Stimulated activated CD8-positive, alpha-beta memory T cell treated with anti-CD3 and anti-CD28 coated beads, Interleukin-7, amount 100 ng/mL, for 1 hour (primary cell): ENCODE data around the gene PAQR6.
"Not testable (repeated sequence)": the region's sequence is repeated elsewhere in the genome, so short reads cannot be mapped to it uniquely, and the experiment has no call there.

ENCODE experiments used
- DNase-seq, 2 donors: peaks; one replicate each; pipeline ENCODE4 v3.0.0-alpha.2; 2020; ENCODE audit warnings: low read depth in 2 of 2

Gene PAQR6

DNA sequence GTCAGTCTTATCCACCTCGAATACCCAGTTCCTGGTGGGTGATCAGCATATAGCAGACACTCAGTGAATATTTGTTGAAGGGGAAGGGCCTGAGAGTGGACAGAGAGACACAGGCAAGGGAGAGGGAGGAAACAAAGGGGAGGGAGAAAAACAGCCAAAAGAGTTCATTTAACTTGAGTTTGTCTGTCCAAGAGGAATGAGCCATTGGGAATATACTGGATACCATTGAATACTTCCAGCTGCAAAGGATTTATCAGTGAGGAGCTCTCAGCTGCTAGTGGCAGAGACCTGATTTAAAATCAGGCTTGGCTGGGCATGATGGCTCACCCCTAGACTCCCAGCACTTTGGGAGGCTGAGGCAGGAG, 17.4 kb downstream of the PAQR6 start:
- no peak for DNase-seq

DNA sequence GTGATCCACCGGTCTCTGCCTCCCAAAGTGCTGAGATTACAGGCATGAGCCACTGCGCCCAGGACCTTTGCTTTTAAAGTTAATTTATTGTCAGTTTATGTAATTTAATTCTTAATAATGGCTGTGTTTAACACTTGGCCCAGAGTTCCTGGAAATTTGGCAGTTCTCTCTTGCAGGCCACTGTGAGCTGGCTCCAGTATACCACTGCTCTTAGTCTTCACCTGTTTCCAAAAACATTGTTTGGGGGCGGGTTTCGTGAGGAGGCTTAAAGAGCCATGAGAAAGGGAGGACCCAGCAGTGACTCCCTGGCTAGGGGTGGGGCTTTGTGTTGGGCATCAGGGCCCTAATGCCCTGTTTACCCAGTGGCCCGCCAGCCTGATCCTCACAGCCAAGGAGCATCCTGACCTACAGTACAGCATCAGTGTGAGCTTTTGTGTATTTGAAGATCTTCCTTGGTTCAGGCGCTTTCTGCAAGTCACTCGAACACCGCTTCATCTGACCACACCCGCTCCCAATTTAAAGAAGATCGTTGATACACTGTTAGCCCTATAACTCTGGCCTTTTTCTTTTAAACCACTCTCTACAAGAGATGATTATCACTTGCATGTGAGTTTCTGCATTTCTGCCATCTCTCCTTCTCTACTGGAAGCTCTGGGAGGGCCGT, 17.9 kb downstream of the PAQR6 start:
- no peak for DNase-seq

DNA sequence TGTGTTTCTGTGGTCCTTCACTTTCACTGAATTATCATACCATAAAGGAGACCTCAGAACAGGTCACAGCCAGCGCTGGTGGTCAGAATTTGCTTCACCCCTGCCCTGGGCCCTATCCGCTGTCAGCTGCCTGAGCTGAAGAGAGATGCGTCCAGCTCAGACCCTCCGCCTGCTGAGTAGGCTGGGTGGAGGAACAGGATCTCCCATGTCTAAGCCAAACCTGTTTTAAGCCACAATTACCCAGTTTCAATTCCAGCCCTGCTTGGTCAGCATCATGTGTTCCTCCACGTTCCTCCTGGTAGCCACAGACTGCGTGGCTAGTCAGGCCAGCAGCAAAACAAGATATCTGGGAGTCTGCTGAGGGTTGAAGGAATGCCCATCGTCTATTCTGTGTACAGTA, 19.4 kb downstream of the PAQR6 start:
- no peak for DNase-seq

DNA sequence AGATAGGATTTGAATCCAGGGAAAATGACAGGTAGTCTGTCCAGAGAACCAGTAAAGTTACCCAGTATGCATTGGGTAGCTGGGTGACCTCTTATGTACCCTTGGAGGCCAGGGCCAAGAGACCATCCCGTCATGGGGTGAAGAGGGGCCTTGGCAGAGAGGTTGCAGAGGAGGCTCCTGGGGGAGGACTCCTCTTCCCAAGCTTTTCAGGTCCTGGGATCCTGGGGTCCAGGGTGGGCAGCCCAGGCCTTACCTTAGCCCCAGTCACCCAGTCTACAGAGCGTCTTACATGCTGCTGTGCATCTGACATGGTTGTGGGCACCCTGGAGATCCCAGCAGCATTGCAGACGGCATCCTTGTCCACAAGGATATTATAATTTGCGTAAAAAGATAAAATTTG, 21.1 kb downstream of the PAQR6 start:
- DNase-seq, result no peak

DNA sequence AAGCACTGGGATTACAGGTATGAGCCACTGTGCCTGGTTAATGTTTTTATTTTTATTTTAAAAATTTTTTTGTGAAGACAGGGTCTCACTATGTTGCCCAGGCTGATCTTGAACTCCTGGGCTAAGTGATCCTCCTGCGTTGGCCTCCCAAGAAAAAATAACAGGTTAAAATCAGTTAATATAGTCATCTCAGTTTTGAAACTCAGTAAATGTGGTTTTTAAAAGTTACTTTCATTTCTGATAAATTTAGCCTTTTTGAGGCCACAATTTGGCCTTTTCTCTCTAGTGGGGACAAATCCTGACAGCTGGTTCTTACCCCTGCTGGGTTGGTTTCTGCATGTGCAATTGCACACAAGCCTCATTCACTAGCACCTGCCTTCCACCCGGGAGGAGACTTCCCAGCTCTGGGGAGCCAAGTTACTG, 21.7 kb downstream of the PAQR6 start:
- DNase-seq, result no peak

DNA sequence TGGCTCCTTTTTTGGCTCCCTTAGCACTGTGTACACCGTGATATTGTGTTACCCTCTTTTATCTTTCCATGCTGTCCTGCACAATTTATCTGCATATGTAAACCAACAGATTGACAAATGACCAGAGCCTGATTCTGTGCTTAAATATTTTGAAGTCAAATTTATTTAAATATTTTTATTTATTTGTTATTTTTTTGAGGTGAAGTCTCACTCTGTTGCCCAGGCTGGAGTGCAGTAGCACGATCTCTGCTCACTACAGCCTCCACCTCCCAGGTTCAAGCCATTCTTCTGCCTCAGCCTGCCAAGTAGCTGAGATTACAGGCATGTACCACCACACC, 22.2 kb downstream of the PAQR6 start:
- no peak for DNase-seq

DNA sequence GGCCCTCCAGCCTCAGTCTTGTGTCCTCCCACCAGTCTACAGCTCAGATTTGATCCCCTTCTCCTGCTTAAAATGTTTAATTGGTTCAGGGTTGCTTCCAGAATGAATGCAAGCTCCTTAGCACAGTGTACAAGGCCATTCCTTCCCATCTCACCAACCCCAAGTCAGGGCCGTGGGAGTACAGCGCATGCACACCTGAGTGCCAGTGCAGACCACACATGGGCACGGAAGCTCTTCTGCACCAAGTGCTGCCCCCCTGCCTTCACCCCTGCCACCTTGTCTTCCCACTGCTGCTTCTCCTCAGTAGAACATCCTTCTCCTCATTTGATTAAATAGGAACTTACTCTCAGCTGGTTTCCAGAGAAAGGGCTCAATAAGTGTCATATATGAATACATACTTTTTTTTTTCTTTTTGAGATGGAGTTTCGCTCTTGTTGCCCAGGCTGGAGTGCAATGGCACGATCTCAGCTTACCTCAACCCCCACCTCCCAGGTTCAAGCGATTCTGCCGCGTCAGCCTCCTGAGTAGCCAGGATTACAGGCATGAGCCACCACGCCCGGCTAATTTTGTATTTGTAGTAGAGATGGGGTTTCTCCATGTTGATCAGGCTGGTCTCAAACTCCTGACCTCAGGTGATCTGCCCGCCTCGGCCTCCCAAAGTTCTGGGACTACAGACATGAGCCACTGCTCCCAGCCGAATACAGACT, 25.7 kb downstream of the PAQR6 start:
- no peak for DNase-seq

DNA sequence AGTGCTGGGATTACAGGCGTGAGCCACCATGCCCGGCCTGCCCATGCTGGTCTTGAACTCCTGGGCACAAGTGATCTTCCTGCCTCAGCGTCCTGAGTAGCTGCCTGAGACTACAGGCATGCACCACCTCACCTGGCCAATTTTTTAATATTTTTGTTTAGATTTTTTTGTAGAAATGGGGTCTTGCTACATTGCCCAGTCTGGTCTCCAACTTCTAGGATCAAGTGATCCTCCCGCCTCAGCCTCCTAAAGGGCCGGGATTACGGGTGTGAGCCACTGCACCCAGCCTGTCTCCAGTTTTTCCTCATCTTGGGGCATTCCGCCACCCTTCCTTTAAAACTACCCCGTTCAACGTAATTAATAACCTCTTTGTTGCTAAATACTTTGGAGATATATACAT, 27.6 kb downstream of the PAQR6 start:
- DNase-seq, result no peak

DNA sequence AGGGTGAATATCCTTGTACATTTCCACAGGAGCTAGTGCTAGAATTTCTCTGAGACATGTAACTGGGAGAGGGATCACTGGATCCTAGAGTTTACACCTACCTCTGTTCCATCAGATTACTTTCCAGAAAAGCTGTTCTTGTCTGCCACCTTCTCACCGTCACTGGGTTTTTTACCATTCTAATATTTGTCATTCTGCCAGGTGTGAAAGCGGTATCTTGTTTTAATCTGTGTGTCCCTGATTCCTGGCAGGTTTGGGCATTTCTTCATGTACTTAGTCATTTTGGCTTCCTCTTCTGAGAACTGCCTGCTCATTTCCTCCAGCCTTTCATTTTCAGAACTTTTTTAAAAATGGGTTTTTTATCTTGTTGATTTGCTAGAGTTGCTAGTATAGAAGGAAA, 30.0 kb downstream of the PAQR6 start:
- no peak for DNase-seq

DNA sequence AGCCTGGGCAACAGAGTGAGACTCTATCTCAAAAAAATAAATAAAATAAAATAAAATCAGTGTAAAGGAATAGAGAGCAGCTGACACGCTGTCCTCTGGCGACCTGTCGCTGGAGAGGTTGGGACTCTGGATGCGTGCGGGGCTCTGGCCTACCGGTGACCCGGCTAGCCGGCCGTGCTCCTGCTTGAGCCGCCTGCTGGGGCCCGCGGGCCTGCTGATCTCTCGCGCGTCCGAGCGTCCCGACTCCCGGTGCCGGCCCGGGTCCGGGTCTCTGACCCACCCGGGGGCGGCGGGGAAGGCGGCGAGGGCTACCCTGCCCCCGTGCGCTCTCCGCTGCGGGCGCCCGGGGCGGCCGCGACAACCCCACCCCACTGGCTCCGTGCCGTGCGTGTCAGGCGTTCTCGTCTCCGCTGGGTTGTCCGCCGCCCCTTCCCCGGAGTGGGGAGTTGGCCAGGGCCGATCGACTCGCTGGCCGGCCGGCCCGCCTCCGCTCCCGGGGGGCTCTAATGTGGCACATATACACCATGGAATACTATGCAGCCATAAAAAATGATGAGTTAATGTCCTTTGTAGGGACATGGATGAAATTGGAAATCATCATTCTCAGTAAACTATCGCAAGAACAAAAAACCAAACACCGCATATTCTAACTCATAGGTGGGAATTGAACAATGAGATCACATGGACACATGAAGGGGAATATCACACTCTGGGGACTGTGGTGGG, 31.3 kb downstream of the PAQR6 start:
- DNase-seq, result not testable (repeated sequence)

DNA sequence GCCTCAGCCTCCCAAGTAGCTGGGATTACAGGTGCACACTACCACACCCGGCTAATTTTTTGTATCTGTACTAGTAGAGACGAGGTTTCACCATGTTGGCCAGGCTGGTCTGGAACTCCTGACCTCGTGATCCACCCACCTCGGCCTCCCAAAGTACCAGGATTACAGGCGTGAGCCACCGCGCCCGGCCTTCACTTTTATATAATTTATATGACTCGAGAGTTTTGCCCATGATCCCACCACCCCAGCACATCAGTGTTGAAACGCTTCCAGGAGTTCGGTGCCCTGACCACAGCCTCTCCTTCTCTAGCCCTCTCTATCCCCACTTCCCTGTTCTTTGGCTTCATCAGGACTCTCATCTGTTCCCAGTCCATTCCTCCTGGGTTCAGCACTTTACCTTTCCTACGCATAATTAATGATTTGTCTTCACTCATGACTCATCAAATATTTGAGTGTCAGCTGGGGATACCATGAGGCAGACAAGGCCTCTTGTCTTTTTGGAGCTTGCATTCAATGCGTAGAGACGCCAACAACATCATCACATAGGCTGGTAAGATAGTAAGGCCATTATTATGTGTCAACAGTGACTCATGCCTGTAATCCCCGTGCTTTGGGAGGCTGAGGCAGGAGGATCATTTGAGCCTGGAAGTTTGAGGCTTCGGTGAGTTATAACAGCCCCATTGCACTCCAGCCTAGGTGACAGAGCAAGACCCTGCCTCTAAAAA, 33.7 kb downstream of the PAQR6 start:
- DNase-seq, result no peak

DNA sequence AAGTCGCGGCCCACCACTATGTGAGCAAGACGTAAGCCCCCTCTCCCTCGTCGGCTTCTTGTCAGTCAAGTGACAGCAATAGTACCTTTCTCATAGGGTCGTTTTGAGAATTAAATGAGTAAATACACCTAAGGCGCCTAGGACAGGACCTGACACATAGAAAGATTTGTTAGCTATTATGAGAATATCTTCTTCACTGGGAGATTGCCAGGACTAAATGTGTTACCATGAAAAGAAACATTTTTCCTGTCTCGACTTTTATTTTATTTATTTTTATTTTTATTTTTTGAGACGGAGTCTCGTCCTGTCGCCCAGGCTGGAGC, 34.3 kb downstream of the PAQR6 start:
- no peak for DNase-seq

DNA sequence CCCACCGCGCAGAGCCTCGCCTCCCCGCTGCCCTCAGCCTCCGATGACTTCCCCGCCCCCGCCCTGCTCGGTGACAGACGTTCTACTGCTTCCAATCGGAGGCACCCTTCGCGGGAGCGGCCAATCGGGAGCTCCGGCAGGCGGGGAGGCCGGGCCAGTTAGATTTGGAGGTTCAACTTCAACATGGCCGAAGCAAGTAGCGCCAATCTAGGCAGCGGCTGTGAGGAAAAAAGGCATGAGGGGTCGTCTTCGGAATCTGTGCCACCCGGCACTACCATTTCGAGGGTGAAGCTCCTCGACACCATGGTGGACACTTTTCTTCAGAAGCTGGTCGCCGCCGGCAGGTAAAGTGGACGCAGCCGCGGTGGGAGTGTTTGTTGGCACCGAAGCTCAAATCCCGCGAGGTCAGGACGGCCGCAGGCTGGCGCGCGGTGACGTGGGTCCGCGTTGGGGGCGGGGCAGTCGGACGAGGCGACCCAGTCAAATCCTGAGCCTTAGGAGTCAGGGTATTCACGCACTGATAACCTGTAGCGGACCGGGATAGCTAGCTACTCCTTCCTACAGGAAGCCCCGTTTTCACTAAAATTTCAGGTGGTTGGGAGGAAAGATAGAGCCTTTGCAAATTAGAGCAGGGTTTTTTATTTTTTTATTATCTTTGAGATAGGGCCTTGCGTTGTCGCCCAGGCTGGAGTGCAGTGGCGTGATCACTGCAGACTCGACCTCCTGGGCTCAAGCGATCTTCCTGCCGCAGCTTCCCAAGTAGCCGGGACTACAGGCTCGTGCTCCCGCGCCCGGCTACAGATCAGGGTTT, 34.8 kb downstream of the PAQR6 start, which contains the start of gene PMF1:
TSS of gene PMF1 (plus strand) at position 175 of the 811 bp plus-strand sequence. CDS start at position 184, 9 bp downstream.
- peak; percentile 83 to 91 for DNase-seq

DNA sequence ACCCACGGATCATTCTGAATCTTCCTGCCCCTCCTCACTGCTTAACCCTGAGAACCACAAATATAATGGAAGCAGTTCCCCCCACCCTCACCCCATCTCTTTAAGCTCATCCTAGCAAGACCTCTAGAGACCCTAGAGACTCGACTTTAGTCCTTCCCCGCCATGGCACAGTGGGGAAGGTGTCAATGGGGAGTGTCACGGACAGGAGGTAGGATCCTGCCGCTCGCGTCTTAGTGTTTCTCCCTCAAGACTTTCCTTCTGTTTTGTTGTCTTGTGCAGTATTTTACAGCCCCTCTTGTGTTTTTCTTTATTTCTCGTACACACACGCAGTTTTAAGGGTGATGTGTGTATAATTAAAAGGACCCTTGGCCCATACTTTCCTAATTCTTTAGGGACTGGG, 35.7 kb downstream of the PAQR6 start:
- DNase-seq, result no peak

DNA sequence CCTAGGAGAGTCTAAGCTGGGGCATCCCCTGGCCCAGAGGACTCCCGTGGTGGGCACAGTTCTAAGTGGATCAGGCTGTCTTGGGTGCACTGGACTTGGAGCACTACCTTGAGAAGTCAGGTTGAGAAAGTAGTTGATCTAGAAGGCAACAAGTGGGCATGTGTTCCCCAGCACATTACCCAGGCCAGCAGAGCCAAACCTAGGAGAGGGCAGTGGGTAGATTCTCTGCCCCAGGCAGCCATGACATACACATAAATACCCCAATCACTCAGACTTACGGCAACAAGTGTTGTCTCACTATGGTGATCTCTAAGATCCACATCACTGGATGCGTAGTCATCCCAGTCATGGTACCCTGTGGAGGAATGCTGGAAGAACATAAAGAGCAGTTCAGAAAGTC, 36.6 kb downstream of the PAQR6 start:
- DNase-seq, result no peak

DNA sequence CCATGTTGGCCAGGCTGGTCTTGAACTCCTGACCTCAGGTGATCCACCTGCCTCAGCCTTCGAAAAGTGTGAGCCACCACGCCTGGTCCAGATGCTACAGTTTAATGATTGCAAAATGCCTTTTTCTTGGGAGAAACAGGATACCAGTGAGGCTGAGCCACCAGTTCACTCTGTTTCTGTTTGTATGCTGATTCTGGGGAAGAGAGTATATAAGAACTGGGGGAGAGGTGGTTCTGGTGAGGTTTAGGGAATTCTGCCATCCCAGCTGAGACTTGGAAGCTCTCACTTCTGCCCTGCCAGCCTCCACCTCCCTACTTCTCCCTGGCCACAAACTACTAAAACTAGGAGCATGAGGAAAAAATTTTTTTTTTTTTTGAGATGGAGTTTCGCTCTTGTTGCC, 43.2 kb downstream of the PAQR6 start:
- DNase-seq, result no peak

DNA sequence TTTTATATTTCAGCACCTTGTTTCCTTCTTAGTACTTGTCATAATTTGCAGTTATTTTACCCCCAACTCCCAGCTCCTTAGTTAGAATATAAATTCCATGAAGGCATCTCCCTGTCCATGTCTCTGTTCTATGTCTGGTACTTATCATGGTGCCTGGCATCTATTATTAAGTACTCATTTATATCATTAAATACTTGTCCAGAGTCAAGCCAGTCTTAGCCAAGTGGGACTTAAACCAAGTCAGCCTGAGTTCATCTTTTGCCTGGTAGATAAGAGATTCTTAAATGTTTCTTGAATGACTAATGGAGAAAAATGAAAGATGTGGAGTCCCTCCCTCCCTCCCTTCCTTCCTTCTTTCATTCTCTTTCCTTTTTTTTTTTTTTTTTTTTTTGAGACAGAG, 44.5 kb downstream of the PAQR6 start:
- no peak for DNase-seq

DNA sequence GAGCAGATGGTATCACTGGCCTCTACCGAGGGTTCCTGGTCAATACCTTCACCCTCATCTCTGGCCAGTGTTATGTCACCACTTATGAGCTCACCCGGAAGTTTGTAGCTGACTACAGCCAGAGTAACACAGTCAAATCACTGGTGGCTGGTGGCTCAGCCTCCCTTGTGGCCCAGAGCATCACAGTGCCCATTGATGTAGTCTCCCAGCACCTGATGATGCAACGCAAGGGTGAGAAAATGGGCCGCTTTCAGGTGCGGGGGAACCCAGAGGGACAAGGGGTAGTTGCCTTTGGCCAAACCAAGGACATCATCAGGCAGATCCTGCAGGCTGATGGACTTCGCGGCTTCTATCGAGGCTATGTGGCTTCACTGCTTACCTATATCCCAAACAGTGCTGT, 47.8 kb downstream of the PAQR6 start:
- no peak for DNase-seq

DNA sequence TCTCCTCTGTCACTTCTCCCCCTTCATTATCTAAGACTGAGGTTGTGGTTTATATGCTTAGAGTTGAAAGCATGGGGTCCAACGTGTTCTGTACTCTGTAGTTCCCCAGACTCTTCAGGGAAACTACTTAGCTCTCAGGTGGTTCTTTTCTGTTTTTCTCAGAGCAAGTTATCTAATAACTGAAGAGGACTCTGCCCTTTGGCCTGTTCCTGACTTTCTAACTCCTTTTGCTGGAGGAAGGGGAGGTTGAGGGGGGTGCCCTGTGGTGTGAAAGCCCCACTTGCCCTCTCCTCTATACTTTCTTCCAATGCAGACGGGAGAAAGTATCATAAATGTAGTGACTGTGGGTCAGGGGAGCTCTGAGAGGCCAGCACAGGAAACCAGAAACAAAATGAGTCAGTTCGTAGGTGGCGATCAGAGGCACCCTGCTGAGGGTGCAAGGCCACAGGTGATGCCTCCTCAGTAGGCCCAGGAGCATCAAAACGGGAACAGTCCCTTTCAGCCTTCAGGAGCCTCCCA, 49.0 kb downstream of the PAQR6 start:
- DNase-seq, result no peak

DNA sequence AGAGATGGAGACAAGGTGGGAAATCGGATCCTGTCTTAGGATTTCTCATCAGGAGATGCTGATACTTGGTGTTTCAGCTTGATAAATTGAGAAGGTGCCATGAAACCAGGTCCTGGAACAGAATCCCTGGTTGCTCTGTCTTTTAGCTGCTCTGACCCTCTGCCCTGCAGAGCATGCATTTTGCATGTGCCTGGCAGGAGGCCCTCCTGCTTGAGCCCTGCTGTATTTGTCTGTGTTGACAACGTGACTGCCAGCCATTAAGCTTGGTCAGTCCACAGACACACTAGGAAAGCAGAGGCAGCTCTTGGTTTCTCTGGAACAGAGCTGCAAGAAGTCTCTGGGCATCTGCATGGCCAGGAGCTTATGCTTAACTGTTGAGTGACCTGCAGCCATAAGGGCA, 51.4 kb downstream of the PAQR6 start:
- no peak for DNase-seq

DNA sequence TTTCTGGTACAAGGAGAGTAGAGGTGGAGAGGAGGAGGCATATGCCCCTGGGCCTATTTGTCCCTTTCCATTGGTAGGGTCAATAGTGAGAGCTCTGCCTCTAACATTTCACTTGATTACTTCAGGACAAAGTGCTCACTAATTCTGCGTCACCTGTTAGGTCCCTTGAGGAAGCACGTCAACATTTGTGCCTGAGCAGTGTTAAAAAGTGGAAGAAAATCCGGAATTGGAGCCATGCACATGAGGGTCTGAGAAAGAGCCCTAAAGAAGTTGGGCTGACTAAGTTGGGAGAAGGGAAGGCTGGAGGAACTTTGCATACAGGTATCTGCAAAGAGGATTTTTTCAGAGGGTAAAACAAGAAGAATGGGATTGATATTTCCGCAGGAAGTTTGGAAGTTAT, 52.0 kb downstream of the PAQR6 start:
- DNase-seq, result no peak

DNA sequence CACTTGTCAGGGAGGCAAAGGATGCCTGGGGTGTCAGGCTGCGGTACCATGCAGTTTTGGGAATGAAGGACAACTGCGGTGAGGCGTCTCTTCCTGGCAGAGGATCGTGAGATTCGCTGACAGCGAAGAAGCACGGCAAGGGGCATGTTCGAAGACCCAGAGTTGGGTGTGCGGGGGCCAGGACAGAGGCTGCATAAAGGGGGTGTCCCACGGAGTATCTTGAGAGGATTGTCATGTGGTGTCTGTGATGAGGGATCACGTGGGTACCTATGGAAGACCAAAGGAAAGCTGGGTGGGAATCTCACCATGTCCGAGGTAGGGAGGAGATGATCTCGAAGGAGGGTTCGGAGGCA, 53.6 kb downstream of the PAQR6 start:
- DNase-seq, result no peak
